WERI-Rb-1 (cell line): Measurements from ENCODE around the gene MMP24OS.

Source experiments
- DNase-seq: peaks from one replicate; pipeline ENCODE4 v3.0.0-alpha.2; 2020
- H3K27ac ChIP-seq: fragments of 250-450 bp; sonication (Bioruptor Pico); 2 replicates; pipeline ENCODE4 v1.5.1; 2020; ENCODE audit warnings: mild to moderate bottlenecking, moderate library complexity
- H3K27me3 ChIP-seq: fragments of 250-450 bp; sonication (Bioruptor Pico); 2 replicates; pipeline ENCODE4 v1.5.1; 2021; ENCODE audit warnings: mild to moderate bottlenecking, low read depth, moderate library complexity; ENCODE audit not compliant: insufficient read depth, severe bottlenecking
- H3K36me3 ChIP-seq: fragments of 250-450 bp; sonication (Bioruptor Pico); 2 replicates; pipeline ENCODE4 v1.5.1; 2020; ENCODE audit warnings: mild to moderate bottlenecking, moderate library complexity
- H3K4me3 ChIP-seq: 2 replicates; pipeline ENCODE4 v1.5.1; 2011; ENCODE audit warnings: low read depth, mild to moderate bottlenecking, control low read depth, low read length
- H3K9me3 ChIP-seq: fragments of 250-450 bp; sonication (Bioruptor Pico); 2 replicates; pipeline ENCODE4 v1.5.1; 2021; ENCODE audit warnings: mild to moderate bottlenecking, moderate library complexity; ENCODE audit not compliant: severe bottlenecking
- TF ChIP-seq, protein P1 (sequence below): IDR thresholded peaks from 2 replicates; pipeline ENCODE4 v1.5.1; 2011; ENCODE audit warnings: low read depth, mild to moderate bottlenecking, control low read depth, inconsistent platforms, low read length

The MMP24OS gene

GRCh38 chr20:35285806-35286076 lies 7.8 kb upstream of the MMP24OS start:
- Histone ChIP-seq H3K27ac (no peak overlapping the region), H3K9me3 (no peaks in the 10 kb centered on the region), H3K27me3 (no peaks in the 10 kb centered on the region), H3K4me3 (no peak overlapping the region), H3K36me3 (peaks cover 27% of the 10 kb centered on the region)
- DNase-seq, result no peak
- TF ChIP-seq, protein P1, sequence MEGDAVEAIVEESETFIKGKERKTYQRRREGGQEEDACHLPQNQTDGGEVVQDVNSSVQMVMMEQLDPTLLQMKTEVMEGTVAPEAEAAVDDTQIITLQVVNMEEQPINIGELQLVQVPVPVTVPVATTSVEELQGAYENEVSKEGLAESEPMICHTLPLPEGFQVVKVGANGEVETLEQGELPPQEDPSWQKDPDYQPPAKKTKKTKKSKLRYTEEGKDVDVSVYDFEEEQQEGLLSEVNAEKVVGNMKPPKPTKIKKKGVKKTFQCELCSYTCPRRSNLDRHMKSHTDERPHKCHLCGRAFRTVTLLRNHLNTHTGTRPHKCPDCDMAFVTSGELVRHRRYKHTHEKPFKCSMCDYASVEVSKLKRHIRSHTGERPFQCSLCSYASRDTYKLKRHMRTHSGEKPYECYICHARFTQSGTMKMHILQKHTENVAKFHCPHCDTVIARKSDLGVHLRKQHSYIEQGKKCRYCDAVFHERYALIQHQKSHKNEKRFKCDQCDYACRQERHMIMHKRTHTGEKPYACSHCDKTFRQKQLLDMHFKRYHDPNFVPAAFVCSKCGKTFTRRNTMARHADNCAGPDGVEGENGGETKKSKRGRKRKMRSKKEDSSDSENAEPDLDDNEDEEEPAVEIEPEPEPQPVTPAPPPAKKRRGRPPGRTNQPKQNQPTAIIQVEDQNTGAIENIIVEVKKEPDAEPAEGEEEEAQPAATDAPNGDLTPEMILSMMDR, result no peak

GRCh38 chr20:35284992-35285805 lies 7.3 kb upstream of the MMP24OS start:
- H3K27ac ChIP-seq, result peak overlapping the region; percentile 71
- DNase-seq, result no peak
- no peaks in the 10 kb centered on the region for H3K27me3 ChIP-seq
- peaks cover 32% of the 10 kb centered on the region for H3K36me3 ChIP-seq
- H3K4me3 ChIP-seq, result peak overlapping the region; percentile 83
- TF ChIP-seq, protein P1, result no peak
- no peaks in the 10 kb centered on the region for H3K9me3 ChIP-seq

DNA sequence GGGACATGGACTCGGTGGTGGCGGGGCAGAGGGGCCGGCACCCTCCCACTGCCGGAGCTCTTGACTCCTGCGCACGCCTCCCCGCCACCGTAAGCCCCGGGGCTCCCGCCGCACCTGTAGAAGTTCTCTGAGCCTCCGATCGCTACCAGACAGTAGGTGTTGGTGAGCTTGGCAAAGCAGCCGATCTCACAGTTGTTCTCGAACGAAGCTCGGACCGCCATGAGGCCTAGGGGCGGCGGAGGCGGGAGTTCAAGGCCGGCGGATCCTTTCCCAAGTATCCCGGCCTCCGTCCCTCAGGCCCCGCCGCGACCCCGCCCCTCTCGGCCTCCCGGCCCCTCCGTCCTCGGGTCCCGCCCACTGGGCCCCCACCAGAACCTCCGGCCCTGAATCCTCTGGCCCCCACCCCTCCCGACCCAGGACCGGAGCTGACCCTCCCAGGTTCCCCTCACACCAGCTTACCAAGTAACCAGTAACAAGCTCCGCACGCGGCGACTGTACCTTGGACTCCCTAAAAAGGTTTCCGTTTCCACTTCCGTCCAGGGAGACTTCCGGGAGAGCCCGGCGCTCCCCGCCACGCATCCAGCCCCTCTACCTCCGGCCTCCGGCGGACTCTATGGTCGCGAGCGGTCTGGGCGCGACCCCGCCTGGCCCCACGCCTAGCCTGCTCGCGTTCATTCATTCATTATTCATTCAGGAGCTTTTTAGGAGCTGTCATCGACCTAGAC lies 6.5 kb upstream of the MMP24OS start, which contains the start of gene EIF6:
Gene EIF6, minus strand, starts transcription at position 506 of the 725 bp plus-strand sequence. Its CDS starts 285 bp downstream, at position 221.
- Histone ChIP-seq H3K27ac (peak within 1 kb of the TSS; percentile 71), H3K9me3 (no peaks in the 10 kb centered on the region), H3K4me3 (peak within 1 kb of the TSS; percentile 83), H3K36me3 (peaks cover 40% of the 10 kb centered on the region), H3K27me3 (no peaks in the 10 kb centered on the region)
- TF ChIP-seq, protein P1, result no peak
- peak; percentile 93 for DNase-seq

- no peaks in the 10 kb centered on the region for H3K9me3 ChIP-seq
- peaks cover 48% of the 10 kb centered on the region for H3K36me3 ChIP-seq
- H3K27me3 ChIP-seq, result no peaks in the 10 kb centered on the region
- peak; percentile 50 for DNase-seq
- TF ChIP-seq, protein P1, result no peak
- H3K4me3 ChIP-seq, result peak overlapping the region; percentile 83
- H3K27ac ChIP-seq, result peak overlapping the region; percentile 71
Measured at GRCh38 chr20:35283441-35284266, 5.7 kb upstream of the MMP24OS start.

GRCh38 chr20:35281506-35282101 lies 3.7 kb upstream of the MMP24OS start:
- Histone ChIP-seq H3K27me3 (no peaks in the 10 kb centered on the region), H3K27ac (no peak overlapping the region), H3K36me3 (peaks cover 52% of the 10 kb centered on the region), H3K4me3 (no peak overlapping the region), H3K9me3 (no peaks in the 10 kb centered on the region)
- no peak for DNase-seq
- TF ChIP-seq, protein P1, result no peak
